T-cell (primary cell): ENCODE results near the gene RRP9. TPM values are rescaled to one million over a fixed set of nuclear protein-coding genes. Genes with fewer than 3 reads are reported as not detected.

ENCODE experiments used
- ATAC-seq, 4 experiments: fragments of 200-7000 bp in 3 of 4; fragments of 150-1000 bp in 1 of 4; cut with Tn5 transposase; replicated peaks in 1 of 4; 1 replicate in 3 of 4; 2 replicates in 1 of 4; pipeline ENCODE4 v1.10.0; 2021; ENCODE audit warnings: moderate library complexity in 3 of 4, mild to moderate bottlenecking in 2 of 4, moderate number of reproducible peaks in 1 of 4
- CTCF ChIA-PET, 2 donors: fragments of 300-600 bp; sonication (Branson Sonifier 250); formaldehyde crosslinking; loops; one replicate each; lab custom pipeline; 2022; ENCODE audit warnings: antibody characterized with exemption in 2 of 2; lab: Charles Lee
- POLR2A ChIA-PET, 2 donors: fragments of 300-600 bp; sonication (Branson Sonifier 250); formaldehyde crosslinking; loops; one replicate each; lab custom pipeline; 2022; ENCODE audit warnings: antibody characterized with exemption in 2 of 2; lab: Charles Lee
- DNase-seq, 35 experiments: peaks; one replicate each; pipeline versions ENCODE4 v3.0.0 to v3.0.0-alpha.2; 2013 to 2023
- H3K27ac ChIP-seq: one replicate; pipeline ENCODE4 v1.5.1; 2013; ENCODE audit warnings: low read length
- H3K27me3 ChIP-seq, 2 experiments: replicated peaks in 1 of 2; 1 replicate in 1 of 2; 2 replicates in 1 of 2; pipeline versions ENCODE4 v1.6.1 to v1.7.0; 2013; ENCODE audit warnings: low read length in 1 of 2, mixed read lengths in 1 of 2; ENCODE audit not compliant: control insufficient read depth in 2 of 2, insufficient read depth in 2 of 2; ENCODE audit errors: extremely low read depth in 1 of 2
- H3K36me3 ChIP-seq, 2 donors: 1 replicate in 1 of 2; 2 replicates in 1 of 2; pipeline versions ENCODE4 v1.6.1 to v1.7.0; 2013; ENCODE audit warnings: low read length in 1 of 2; ENCODE audit not compliant: control insufficient read depth in 2 of 2, insufficient read depth in 1 of 2; ENCODE audit errors: extremely low read depth in 1 of 2
- H3K4me1 ChIP-seq, 2 experiments: 1 replicate in 1 of 2; 2 replicates in 1 of 2; pipeline versions ENCODE4 v1.6.1 to v1.7.0; 2013; ENCODE audit warnings: low read length in 2 of 2, mixed read lengths in 1 of 2; ENCODE audit not compliant: insufficient read depth in 2 of 2, control insufficient read depth in 1 of 2; ENCODE audit errors: extremely low read depth in 1 of 2
- H3K4me3 ChIP-seq, 2 donors: 1 replicate in 1 of 2; 2 replicates in 1 of 2; pipeline versions ENCODE4 v1.5.1 to v1.7.0; 2013; ENCODE audit warnings: mild to moderate bottlenecking in 2 of 2, low read length in 1 of 2, moderate library complexity in 1 of 2; ENCODE audit not compliant: control insufficient read depth in 1 of 2; ENCODE audit errors: extremely low read depth in 1 of 2
- H3K9me3 ChIP-seq: 2 replicates; pipeline ENCODE4 v1.7.0; 2013
- H3K27ac Mint-ChIP-seq, 2 donors: one replicate each; pipeline ENCODE4 v1.8.0; 2020 to 2021; ENCODE audit warnings: mild to moderate bottlenecking in 2 of 2, mixed read lengths in 2 of 2
- H3K27me3 Mint-ChIP-seq, 2 donors: one replicate each; pipeline ENCODE4 v1.8.0; 2021 to 2022; ENCODE audit warnings: mixed read lengths in 2 of 2
- H3K36me3 Mint-ChIP-seq: one replicate; pipeline ENCODE4 v1.8.0; 2021; ENCODE audit warnings: mixed read lengths
- H3K4me1 Mint-ChIP-seq, 3 donors: one replicate each; pipeline ENCODE4 v1.8.0; 2020 to 2022; ENCODE audit warnings: mixed read lengths in 3 of 3, mild to moderate bottlenecking in 1 of 3
- H3K4me3 Mint-ChIP-seq, 3 donors: one replicate each; pipeline ENCODE4 v1.8.0; 2020 to 2022; ENCODE audit warnings: mild to moderate bottlenecking in 3 of 3, mixed read lengths in 3 of 3, moderate library complexity in 3 of 3
- H3K9me3 Mint-ChIP-seq, 3 donors: one replicate each; pipeline ENCODE4 v1.8.0; 2020 to 2022; ENCODE audit warnings: mixed read lengths in 3 of 3
- WGBS: methylation state at CpG from one replicate; pipeline ENCODE4 v1.1.5; 2013; ENCODE audit warnings: missing lambda C conversion rate; ENCODE audit not compliant: insufficient coverage; 5-methylcytosine and 5-hydroxymethylcytosine counted together
- total RNA-seq, 35 experiments: library from RNA in 6 of 35; stranded (reverse) in 6 of 35; fragments of 120-200 nt in 1 of 35; gene quantifications; one replicate each; pipeline versions ENCODE4 v1.2.1 to v1.2.4 and lab custom pipeline; 2013 to 2026

The RRP9 gene
- total RNA-seq, 5 donors from 2014 or later (not counting 1 experiment from before 2014, with no cell fraction given), result 11.4 to 20.5 (median 18.3) TPM

- peak overlapping the region; percentile 90 to 95 (median 94) for H3K4me3 Mint-ChIP-seq
- no peaks in the 10 kb centered on the region for H3K9me3 Mint-ChIP-seq
- Histone ChIP-seq H3K27ac (peak overlapping the region; percentile 77), H3K27me3 (no peaks in the 10 kb centered on the region), H3K4me3 (peak overlapping the region; percentile 84 to 99), H3K4me1 (peaks cover 12 to 56% of the 10 kb centered on the region in 2 experiments), H3K36me3 (peaks cover 0 to 3% of the 10 kb centered on the region in 2 donors), H3K9me3 (no peaks in the 10 kb centered on the region)
- peak in 3 of 35 experiments; percentile 11 to 42 (median 16) for DNase-seq
- ChIA-PET POLR2A (interaction anchor here in 1 of 2 donors (0.9 kb wide), 1 partner anchor 1464 kb away, joined by 8 read pairs; no protein-coding TSS in a partner anchor), CTCF (interaction anchor here in 1 of 2 donors (0.7 to 1.7 kb wide), 6 partner anchors 7 to 82 kb away, joined by 3 to 16 read pairs (median 4); partner anchors contain the start of genes ACY1, DUSP7, RPL29 and RRP9)
- no peaks in the 10 kb centered on the region for H3K27me3 Mint-ChIP-seq
- ATAC-seq, result peak; percentile 9 to 19 (median 12)
- H3K36me3 Mint-ChIP-seq, result no peaks in the 10 kb centered on the region
- WGBS, result 21% methylated on average over 22 of the region's 30 CpGs
- H3K4me1 Mint-ChIP-seq, result peaks cover 41 to 58% (median 44%) of the 10 kb centered on the region in 3 donors
- peak overlapping the region; percentile 92 to 94 for H3K27ac Mint-ChIP-seq
These were observed 32.7 kb upstream of the RRP9 start for GRCh38 chr3:51974277-51974962.

GRCh38 chr3:51971350-51971749, 29.6 kb upstream of the RRP9 start:
- H3K9me3 Mint-ChIP-seq, result no peaks in the 10 kb centered on the region

GRCh38 chr3:51970606-51971300, 29.0 kb upstream of the RRP9 start:
- H3K4me1 ChIP-seq, result peaks cover 16 to 62% of the 10 kb centered on the region in 2 experiments
- H3K27me3 ChIP-seq, result no peaks in the 10 kb centered on the region
- no peaks in the 10 kb centered on the region for H3K36me3 Mint-ChIP-seq
- H3K9me3 ChIP-seq, result no peaks in the 10 kb centered on the region
- H3K9me3 Mint-ChIP-seq, result no peaks in the 10 kb centered on the region
- CTCF ChIA-PET, result no interaction called here
- 85% methylated on average over 2 of the region's 6 CpGs for WGBS
- H3K27ac Mint-ChIP-seq, result peak overlapping the region in 1 of 2 donors; percentile 64
- H3K27me3 Mint-ChIP-seq, result no peaks in the 10 kb centered on the region
- H3K27ac ChIP-seq, result no peak overlapping the region
- no peak for DNase-seq
- no peak overlapping the region for H3K4me3 Mint-ChIP-seq
- H3K36me3 ChIP-seq, result peaks cover 0 to 3% of the 10 kb centered on the region in 2 donors
- no peak overlapping the region for H3K4me3 ChIP-seq
- POLR2A ChIA-PET, result no interaction called here
- ATAC-seq, result no peak
- H3K4me1 Mint-ChIP-seq, result peaks cover 40 to 57% (median 48%) of the 10 kb centered on the region in 3 donors

More at GRCh38 chr3:51971350-51971749, 29.6 kb upstream of the RRP9 start:
- H3K9me3 ChIP-seq, result no peaks in the 10 kb centered on the region
- ChIA-PET POLR2A (no interaction called here), CTCF (no interaction called here)
- DNase-seq, result no peak
- no peak overlapping the region for H3K27ac ChIP-seq
- WGBS, result 95% methylated on average over 10 of the region's 11 CpGs
- peaks cover 0 to 3% of the 10 kb centered on the region in 2 donors for H3K36me3 ChIP-seq
- no peak for ATAC-seq
- peaks cover 44 to 57% (median 45%) of the 10 kb centered on the region in 3 donors for H3K4me1 Mint-ChIP-seq
- H3K4me3 Mint-ChIP-seq, result no peak overlapping the region
- H3K36me3 Mint-ChIP-seq, result no peaks in the 10 kb centered on the region
- H3K27ac Mint-ChIP-seq, result peak overlapping the region in 1 of 2 donors; percentile 39
- no peak overlapping the region for H3K4me3 ChIP-seq
- H3K4me1 ChIP-seq, result peaks cover 15 to 61% of the 10 kb centered on the region in 2 experiments
- no peaks in the 10 kb centered on the region for H3K27me3 Mint-ChIP-seq
- no peaks in the 10 kb centered on the region for H3K27me3 ChIP-seq

GRCh38 chr3:51969841-51970240, 28.1 kb upstream of the RRP9 start:
- Histone ChIP-seq H3K4me3 (no peak overlapping the region), H3K4me1 (peaks cover 13 to 59% of the 10 kb centered on the region in 2 experiments), H3K27ac (no peak overlapping the region), H3K9me3 (no peaks in the 10 kb centered on the region), H3K27me3 (no peaks in the 10 kb centered on the region), H3K36me3 (peaks cover 0 to 3% of the 10 kb centered on the region in 2 donors)
- ChIA-PET POLR2A (no interaction called here), CTCF (interaction anchor here in 1 of 2 donors (0.9 kb wide), 1 partner anchor 13 kb away, joined by 3 read pairs; no protein-coding TSS in a partner anchor)
- Mint-ChIP-seq H3K4me1 (peaks cover 39 to 57% (median 50%) of the 10 kb centered on the region in 3 donors), H3K27me3 (no peaks in the 10 kb centered on the region), H3K4me3 (no peak overlapping the region), H3K36me3 (no peaks in the 10 kb centered on the region), H3K27ac (peak overlapping the region in 1 of 2 donors; percentile 64), H3K9me3 (no peaks in the 10 kb centered on the region)
- DNase-seq (no peak), ATAC-seq (no peak)
- 89% methylated on average over 4 of the region's 4 CpGs for WGBS

GRCh38 chr3:51968883-51969678, 27.4 kb upstream of the RRP9 start:
- POLR2A ChIA-PET, result no interaction called here
- WGBS, result 92% methylated on average over 5 of the region's 6 CpGs

More at GRCh38 chr3:51968883-51969678, 27.4 kb upstream of the RRP9 start:
- no peaks in the 10 kb centered on the region for H3K9me3 ChIP-seq
- Mint-ChIP-seq H3K36me3 (no peaks in the 10 kb centered on the region), H3K9me3 (no peaks in the 10 kb centered on the region), H3K4me1 (peaks cover 36 to 54% (median 45%) of the 10 kb centered on the region in 3 donors), H3K27ac (peak overlapping the region; percentile 83 to 85), H3K4me3 (peak overlapping the region; percentile 70 to 90 (median 70)), H3K27me3 (no peaks in the 10 kb centered on the region)
- ATAC-seq (no peak), DNase-seq (no peak)
- H3K27ac ChIP-seq, result no peak overlapping the region
- H3K4me3 ChIP-seq, result no peak overlapping the region
- H3K36me3 ChIP-seq, result peaks cover 0 to 3% of the 10 kb centered on the region in 2 donors
- H3K4me1 ChIP-seq, result peaks cover 5 to 55% of the 10 kb centered on the region in 2 experiments
- H3K27me3 ChIP-seq, result no peaks in the 10 kb centered on the region
- CTCF ChIA-PET, result interaction anchor here (0.6 to 0.9 kb wide), 2 partner anchors 13 to 169 kb away, joined by 3 read pairs; no protein-coding TSS in a partner anchor
